NCI-H524 (cell line): ENCODE measurements around the gene CWC27.
"Not testable (repeated sequence)": the region's sequence is repeated elsewhere in the genome, so short reads cannot be mapped to it uniquely, and the experiment has no call there.

Experiments used
- DNase-seq, 2 experiments: peaks; one replicate each; lab custom pipeline; 2025; lab: John Stamatoyannopoulos, UW

CWC27 gene

GRCh38 chr5:64838803-64839202 is 70.1 kb downstream of the CWC27 start:
- DNase-seq = no peak

- no peak for DNase-seq
Observed at GRCh38 chr5:64839936-64840335, 71.2 kb downstream of the CWC27 start.

- DNase-seq = no peak
Observed at GRCh38 chr5:64840958-64841357, 72.2 kb downstream of the CWC27 start.

GRCh38 chr5:64853777-64854176 is 85.0 kb downstream of the CWC27 start:
- DNase-seq = no peak

GRCh38 chr5:64854855-64855254 is 86.1 kb downstream of the CWC27 start:
- no peak for DNase-seq

- DNase-seq = no peak
Observed at GRCh38 chr5:64859881-64860280, 91.2 kb downstream of the CWC27 start.

GRCh38 chr5:64861281-64861680 is 92.6 kb downstream of the CWC27 start:
- DNase-seq = no peak

GRCh38 chr5:64864171-64864570 is 95.4 kb downstream of the CWC27 start:
- no peak for DNase-seq

GRCh38 chr5:64865662-64866061 is 96.9 kb downstream of the CWC27 start:
- DNase-seq = no peak

GRCh38 chr5:64869419-64869818 is 100.7 kb downstream of the CWC27 start:
- no peak for DNase-seq

GRCh38 chr5:64872044-64872443 is 103.3 kb downstream of the CWC27 start:
- DNase-seq = no peak

- DNase-seq = no peak
Observed at GRCh38 chr5:64873441-64873840, 104.7 kb downstream of the CWC27 start.

- DNase-seq = no peak
Observed at GRCh38 chr5:64874753-64875152, 106.0 kb downstream of the CWC27 start.

- no peak for DNase-seq
Observed at GRCh38 chr5:64876203-64876602, 107.5 kb downstream of the CWC27 start.

- DNase-seq = no peak
Observed at GRCh38 chr5:64880821-64881220, 112.1 kb downstream of the CWC27 start.

- DNase-seq = no peak
Observed at GRCh38 chr5:64883912-64884311, 115.2 kb downstream of the CWC27 start.

GRCh38 chr5:64884541-64884940 is 115.8 kb downstream of the CWC27 start:
- no peak for DNase-seq

- no peak for DNase-seq
Observed at GRCh38 chr5:64887910-64888309, 119.2 kb downstream of the CWC27 start.

- no peak for DNase-seq
Observed at GRCh38 chr5:64895748-64896147, 127.0 kb downstream of the CWC27 start.

- DNase-seq = no peak
Observed at GRCh38 chr5:64899838-64900237, 131.1 kb downstream of the CWC27 start.

GRCh38 chr5:64900618-64901017 is 131.9 kb downstream of the CWC27 start:
- no peak for DNase-seq

GRCh38 chr5:64907399-64907798 is 138.7 kb downstream of the CWC27 start:
- DNase-seq = not testable (repeated sequence)

- no peak for DNase-seq
Observed at GRCh38 chr5:64914396-64914795, 145.7 kb downstream of the CWC27 start.

GRCh38 chr5:64918083-64918482 is 149.4 kb downstream of the CWC27 start:
- no peak for DNase-seq

- no peak for DNase-seq
Observed at GRCh38 chr5:64921386-64921785, 152.7 kb downstream of the CWC27 start.
